HCT116 (cell line): Measurements from ENCODE around the gene SYT4. TPM values are rescaled to one million over a fixed set of nuclear protein-coding genes. Genes with fewer than 3 reads are reported as not detected.

Source experiments
- ATAC-seq: fragments of 200-7000 bp; cut with Tn5 transposase; 2 replicates; pipeline ENCODE4 v1.9.1; 2020; ENCODE audit warnings: mild to moderate bottlenecking, moderate library complexity
- BruUV-seq: library from RNA; stranded (reverse); fragments of 400-500 nt; replicated peaks from 2 replicates; lab custom pipeline; 2021; lab: Mats Ljungman, UMichigan
- CTCF ChIA-PET: fragments of 300-600 bp; sonication (Branson Sonifier 250); formaldehyde crosslinking; loops from one replicate; lab custom pipeline; 2021; ENCODE audit warnings: antibody characterized with exemption; lab: Charles Lee
- POLR2A ChIA-PET: fragments of 300-600, 350-600 bp; sonication (Branson Sonifier 250); formaldehyde crosslinking; loops from one replicate; lab custom pipeline; 2021; ENCODE audit warnings: antibody characterized with exemption; lab: Charles Lee
- RAD21 ChIA-PET, 2 experiments: fragments of 300-600 bp; sonication (Branson Sonifier 250); formaldehyde crosslinking; loops; one replicate each; lab custom pipeline; 2023; ENCODE audit warnings: low total read pairs in 2 of 2; ENCODE audit not compliant: uncharacterized antibody in 2 of 2, unreplicated experiment in 2 of 2, low non-redundant PET in 1 of 2; lab: Charles Lee
- DNase-seq: peaks from one replicate; pipeline ENCODE4 v3.0.0-alpha.2; 2010; ENCODE audit warnings: low read depth, low spot score
- H2AFZ ChIP-seq: fragments of 200-600 bp; shearing (Covaris generic), sonication (generic); 2 replicates; pipeline ENCODE4 v1.6.1; 2017; ENCODE audit warnings: low read depth, mixed run types, mixed read lengths, antibody characterized with exemption, low read length; ENCODE audit not compliant: poor library complexity, severe bottlenecking
- H3K27ac ChIP-seq: 2 replicates; pipeline ENCODE4 v1.5.1; 2012; ENCODE audit warnings: low read depth, low read length
- H3K27me3 ChIP-seq: fragments of 200-600 bp; sonication (generic); 2 replicates; pipeline ENCODE4 v1.6.1; 2016; ENCODE audit warnings: mixed run types, low read length, mixed read lengths; ENCODE audit not compliant: insufficient read depth
- H3K36me3 ChIP-seq, 2 experiments: fragments of 200-500 bp in 1 of 2; fragments of 200-600 bp in 1 of 2; sonication (Bioruptor generic) in 1 of 2; sonication (generic) in 1 of 2; 2 replicates each; pipeline versions ENCODE4 v1.5.1 to v1.6.1; 2014 to 2016; ENCODE audit warnings: low read length in 2 of 2, inconsistent platforms in 1 of 2, mixed read lengths in 1 of 2, mixed run types in 1 of 2; ENCODE audit not compliant: insufficient read depth in 2 of 2, control insufficient read depth in 1 of 2
- H3K4me1 ChIP-seq, 2 experiments: fragments of 200-600 bp in 1 of 2; sonication (generic) in 1 of 2; 2 replicates each; pipeline versions ENCODE4 v1.5.1 to v1.6.1; 2012 to 2017; ENCODE audit warnings: low read length in 2 of 2, inconsistent platforms in 1 of 2, mild to moderate bottlenecking in 1 of 2, mixed read lengths in 1 of 2, mixed run types in 1 of 2, moderate library complexity in 1 of 2; ENCODE audit not compliant: insufficient read depth in 2 of 2, control insufficient read depth in 1 of 2
- H3K4me2 ChIP-seq: fragments of 200-600 bp; sonication (generic); 2 replicates; pipeline ENCODE4 v1.6.1; 2017; ENCODE audit warnings: mixed run types, low read length, mixed read lengths
- H3K4me3 ChIP-seq, 2 experiments: fragments of 200-600 bp in 1 of 2; sonication (generic) in 1 of 2; replicated peaks in 1 of 2; 2 replicates each; pipeline ENCODE4 v1.5.1; 2011 to 2016; ENCODE audit warnings: low read length in 2 of 2, control low read depth in 1 of 2, low read depth in 1 of 2, mild to moderate bottlenecking in 1 of 2, mixed read lengths in 1 of 2, mixed run types in 1 of 2
- H3K79me2 ChIP-seq: fragments of 200-600 bp; sonication (generic); 2 replicates; pipeline ENCODE4 v1.6.1; 2017; ENCODE audit warnings: mild to moderate bottlenecking, mixed run types, low read length, moderate library complexity, mixed read lengths; ENCODE audit not compliant: insufficient read depth
- H3K9ac ChIP-seq: fragments of 200-600 bp; sonication (generic); 2 replicates; pipeline ENCODE4 v1.6.1; 2016; ENCODE audit warnings: low read length, mixed read lengths
- H3K9me2 ChIP-seq: fragments of 200-600 bp; sonication (generic), shearing (Covaris generic); 2 replicates; pipeline ENCODE4 v1.6.1; 2017; ENCODE audit warnings: mixed run types, mild to moderate bottlenecking, moderate library complexity; ENCODE audit not compliant: insufficient read depth
- H3K9me3 ChIP-seq, 2 experiments: fragments of 200-500 bp in 1 of 2; fragments of 200-600 bp in 1 of 2; sonication (Bioruptor generic) in 1 of 2; sonication (generic) in 1 of 2; 2 replicates each; pipeline ENCODE4 v1.6.1; 2014 to 2017; ENCODE audit warnings: low read length in 2 of 2, mixed read lengths in 2 of 2, inconsistent platforms in 1 of 2, low read depth in 1 of 2, mild to moderate bottlenecking in 1 of 2, mixed run types in 1 of 2, moderate library complexity in 1 of 2; ENCODE audit not compliant: control insufficient read depth in 1 of 2, insufficient read depth in 1 of 2
- H4K20me1 ChIP-seq: fragments of 200-600 bp; sonication (generic), shearing (Covaris generic); 2 replicates; pipeline ENCODE4 v1.6.1; 2017; ENCODE audit warnings: mixed run types, mild to moderate bottlenecking, moderate library complexity; ENCODE audit not compliant: insufficient read depth
- CTCF ChIP-seq, 3 experiments: fragments of 200-600 bp in 1 of 3; sonication (generic) in 1 of 3; IDR thresholded peaks in 2 of 3; conservative IDR thresholded peaks in 1 of 3; 2 replicates each; pipeline ENCODE4 v1.5.1; 2012 to 2017; ENCODE audit warnings: low read depth in 2 of 3, low read length in 2 of 3, antibody characterized with exemption in 1 of 3, borderline replicate concordance in 1 of 3, control low read depth in 1 of 3, mild to moderate bottlenecking in 1 of 3, mixed read lengths in 1 of 3, mixed run types in 1 of 3, moderate library complexity in 1 of 3; ENCODE audit not compliant: insufficient read depth in 1 of 3
- FOSL1 ChIP-seq: IDR thresholded peaks from 2 replicates; pipeline ENCODE4 v1.6.1; 2012; ENCODE audit warnings: low read depth
- POLR2A ChIP-seq: IDR thresholded peaks from 2 replicates; pipeline ENCODE4 v1.7.0; 2011; ENCODE audit warnings: borderline replicate concordance; ENCODE audit not compliant: insufficient read depth, insufficient read length; ENCODE audit errors: extremely low read depth
- RAD21 ChIP-seq: IDR thresholded peaks from 2 replicates; pipeline ENCODE4 v1.6.1; 2012; ENCODE audit warnings: low read depth, mild to moderate bottlenecking
- ZNF274 ChIP-seq: fragments of 200-500 bp; sonication (Bioruptor generic); IDR thresholded peaks from 2 replicates; pipeline ENCODE4 v1.6.1; 2014; ENCODE audit warnings: mild to moderate bottlenecking, low read depth, low read length, inconsistent platforms
- intact Hi-C: fragments of 100-400 bp; cut with micrococcal nuclease; formaldehyde crosslinking; loops from 2 replicates; pipeline ENCODE4 v1.10.0; 2022
- total RNA-seq: library from RNA; stranded (reverse); gene quantifications from one replicate; pipeline ENCODE4 v1.2.1, GENCODE V29; 2021; ENCODE audit not compliant: unreplicated experiment

SYT4 gene
- total RNA-seq, 1 experiment from 2014 or later, result not detected

GRCh38 chr18:43271593-43272432 is 5.5 kb downstream of the SYT4 start:
- ChIA-PET POLR2A (no interaction called here), CTCF (interaction anchor here (1.4 to 2.2 kb wide), 2 partner anchors 1157 to 1220 kb away, joined by 4 to 8 read pairs; no protein-coding TSS in a partner anchor), RAD21 (no interaction called here)
- H3K4me1 ChIP-seq, result no peaks in the 10 kb centered on the region
- no peak overlapping the region for H3K27ac ChIP-seq
- intact Hi-C loops, result loop anchor here (1.0 to 5.0 kb wide), 3 partner anchors 973 to 1220 kb away; no protein-coding TSS in a partner anchor
- no peaks in the 10 kb centered on the region for H3K36me3 ChIP-seq
- H3K9ac ChIP-seq, result no peak overlapping the region
- H3K79me2 ChIP-seq, result no peaks in the 10 kb centered on the region
- H3K27me3 ChIP-seq, result no peaks in the 10 kb centered on the region
- TF ChIP-seq POLR2A (no peak), CTCF (IDR thresholded peaks at IDR 0.05 in 2 of 3, conservative IDR thresholded peaks at IDR 0.05 in 1 of 3; ENCODE audit: borderline replicate concordance in 1 of 3, insufficient read depth in 1 of 3, low read depth in 2 of 3, low read length in 2 of 3) (peak in 2 of 3 experiments; percentile 52 to 54; a peak in 3 of 6 replicates), RAD21 (peak; percentile 30)
- no peaks in the 10 kb centered on the region for H4K20me1 ChIP-seq
- no peaks in the 10 kb centered on the region for H3K9me2 ChIP-seq
- DNase-seq (peak; percentile 19), ATAC-seq (no peak)
- BruUV-seq, result no TSS peak
- H3K4me2 ChIP-seq, result no peak overlapping the region
- no peak overlapping the region for H2AFZ ChIP-seq
- H3K9me3 ChIP-seq, result peaks cover 0 to 7% of the 10 kb centered on the region in 2 experiments; a peak in 1 of 4 replicates
- H3K4me3 ChIP-seq, result no peak overlapping the region

- Histone ChIP-seq H2AFZ (no peak overlapping the region), H4K20me1 (no peaks in the 10 kb centered on the region), H3K79me2 (no peaks in the 10 kb centered on the region), H3K4me3 (no peak overlapping the region), H3K27me3 (no peaks in the 10 kb centered on the region), H3K36me3 (no peaks in the 10 kb centered on the region), H3K9me2 (no peaks in the 10 kb centered on the region), H3K4me2 (no peak overlapping the region), H3K9me3 (peaks cover 0 to 7% of the 10 kb centered on the region in 2 experiments; a peak in 1 of 4 replicates), H3K27ac (no peak overlapping the region), H3K4me1 (no peaks in the 10 kb centered on the region), H3K9ac (no peak overlapping the region)
- CTCF ChIA-PET, result no interaction called here
- no peak for TF ChIP-seq ZNF274
- no peak for TF ChIP-seq FOSL1
- DNase-seq (no peak), ATAC-seq (no peak)
- intact Hi-C loops, result no loop called here
- no TSS peak for BruUV-seq
- RAD21 ChIA-PET, result no interaction called here
- POLR2A ChIA-PET, result no interaction called here
Observed at GRCh38 chr18:43267818-43268217, 9.5 kb downstream of the SYT4 start.
